K562 (cell line): Measurements from ENCODE around the gene FLAD1. TPM values are rescaled to one million over a fixed set of nuclear protein-coding genes. Genes with fewer than 3 reads are reported as not detected.
"Not testable (repeated sequence)": the region's sequence is repeated elsewhere in the genome, so short reads cannot be mapped to it uniquely, and the experiment has no call there.

ENCODE experiments used
- ATAC-seq: fragments of 200-7000 bp; cut with Tn5 transposase; 3 replicates; pipeline ENCODE4 v1.9.1; 2020; ENCODE audit warnings: moderate library complexity
- BruUV-seq: library from RNA; stranded (reverse); fragments of 400-500 nt; replicated peaks from 2 replicates; lab custom pipeline; 2021; lab: Mats Ljungman, UMichigan
- CTCF ChIA-PET: fragments of 300-600 bp; formaldehyde crosslinking; extraction: SDS; loops from one replicate; lab custom pipeline; 2021; ENCODE audit warnings: low intra/inter-chr PET ratio; lab: Yijun Ruan, JAX
- POLR2A ChIA-PET: fragments of 300-600, 350-650 bp; sonication (Branson Sonifier 250); formaldehyde crosslinking; extraction: SDS; loops from one replicate; lab custom pipeline; 2021; ENCODE audit warnings: antibody characterized with exemption, inconsistent platforms; lab: Yijun Ruan, JAX
- DNase-seq, 4 experiments: peaks; one replicate each; pipeline versions ENCODE4 v3.0.0 to v3.0.0-alpha.2; 2011 to 2018; ENCODE audit warnings: low spot score in 3 of 4, mixed read lengths in 3 of 4; ENCODE audit errors: extremely low read depth in 1 of 4
- FAIRE-seq: peaks from 2 replicates; lab custom pipeline; 2011; peaks lifted over from hg19 to GRCh38; lab: Jason Lieb, UNC
- H2AFZ ChIP-seq: 2 replicates; pipeline ENCODE4 v1.6.0; 2011; ENCODE audit warnings: low read depth, low read length, control low read depth, inconsistent platforms
- H3K27ac ChIP-seq: fragments of 200-600 bp; 3 replicates; pipeline ENCODE4 v1.8.0; 2011; ENCODE audit warnings: low read depth, mild to moderate bottlenecking, control low read depth, inconsistent platforms, low read length, moderate library complexity, mixed read lengths; ENCODE audit errors: extremely low read depth
- H3K27me3 ChIP-seq, 2 experiments: fragments of 300-600 bp in 1 of 2; 2 replicates in 1 of 2; 3 replicates in 1 of 2; pipeline versions ENCODE4 v1.6.0 to v1.8.0; 2011; ENCODE audit warnings: inconsistent platforms in 2 of 2, low read length in 2 of 2, mild to moderate bottlenecking in 1 of 2, mixed read lengths in 1 of 2, moderate library complexity in 1 of 2; ENCODE audit not compliant: control insufficient read depth in 2 of 2, insufficient read depth in 2 of 2
- H3K36me3 ChIP-seq: fragments of 300-600 bp; 3 replicates; pipeline ENCODE4 v1.8.0; 2011; ENCODE audit warnings: mild to moderate bottlenecking, low read length, inconsistent platforms; ENCODE audit not compliant: control insufficient read depth, insufficient read depth
- H3K4me1 ChIP-seq, 2 experiments: fragments of 200-600 bp in 1 of 2; replicated peaks in 1 of 2; 2 replicates in 1 of 2; 3 replicates in 1 of 2; pipeline versions ENCODE4 v1.5.1 to v1.8.0; 2011; ENCODE audit warnings: inconsistent platforms in 2 of 2, low read length in 2 of 2, mild to moderate bottlenecking in 1 of 2, mixed read lengths in 1 of 2, moderate library complexity in 1 of 2; ENCODE audit not compliant: control insufficient read depth in 2 of 2, insufficient read depth in 2 of 2
- H3K4me2 ChIP-seq: 2 replicates; pipeline ENCODE4 v1.6.1; 2011; ENCODE audit warnings: low read length, control low read depth, inconsistent platforms, mixed read lengths; ENCODE audit not compliant: insufficient read depth
- H3K4me3 ChIP-seq: fragments of 200-600 bp; sonication (generic), shearing (Covaris generic); 2 replicates; pipeline ENCODE4 v1.5.1; 2016; ENCODE audit warnings: control low read depth, inconsistent platforms
- H3K79me2 ChIP-seq: fragments of 200-600 bp; 3 replicates; pipeline ENCODE4 v1.8.0; 2011; ENCODE audit warnings: low read length, inconsistent platforms; ENCODE audit not compliant: control insufficient read depth, insufficient read depth
- H3K9ac ChIP-seq, 2 experiments: 2 replicates each; pipeline versions ENCODE4 v1.6.0 to v1.6.1; 2011; ENCODE audit warnings: low read depth in 2 of 2, low read length in 2 of 2, control low read depth in 1 of 2, inconsistent platforms in 1 of 2, mild to moderate bottlenecking in 1 of 2, mixed read lengths in 1 of 2; ENCODE audit not compliant: insufficient read depth in 1 of 2
- H3K9me1 ChIP-seq: one replicate; pipeline ENCODE4 v1.6.0; 2011; ENCODE audit warnings: inconsistent platforms, mild to moderate bottlenecking, low read length, moderate library complexity; ENCODE audit not compliant: control insufficient read depth, insufficient read depth
- H3K9me3 ChIP-seq: replicated peaks from 2 replicates; pipeline ENCODE4 v1.5.1; 2011; ENCODE audit warnings: low read depth, low read length, inconsistent platforms; ENCODE audit not compliant: control insufficient read depth, insufficient read depth
- H4K20me1 ChIP-seq: replicated peaks from 2 replicates; pipeline ENCODE4 v1.6.1; 2011; ENCODE audit warnings: low read length, inconsistent platforms, mixed read lengths; ENCODE audit not compliant: control insufficient read depth, insufficient read depth
- ATF3 ChIP-seq, 2 experiments: fragments of 450-650 bp in 1 of 2; sonication (generic) in 1 of 2; formaldehyde crosslinking in 1 of 2; IDR thresholded peaks in 1 of 2; conservative IDR thresholded peaks in 1 of 2; 2 replicates each; pipeline versions ENCODE4 v1.6.1 to v1.8.1; 2016 to 2023; ENCODE audit warnings: mild to moderate bottlenecking in 2 of 2, moderate library complexity in 2 of 2, inconsistent platforms in 1 of 2, missing genetic modification reagents in 1 of 2
- RBBP5 ChIP-seq: fragments of 200-600 bp; sonication (generic); IDR thresholded peaks from 2 replicates; pipeline ENCODE4 v1.6.1; 2012; ENCODE audit warnings: borderline replicate concordance, mild to moderate bottlenecking, low read length, control low read depth, inconsistent platforms; ENCODE audit not compliant: insufficient read depth, poor library complexity, severe bottlenecking
- RBM34 ChIP-seq: fragments of 200-400 bp; formaldehyde crosslinking; IDR thresholded peaks from 2 replicates; pipeline ENCODE4 v1.6.1; 2018; ENCODE audit warnings: low read length, borderline replicate concordance; ENCODE audit not compliant: insufficient read depth
- SPI1 ChIP-seq: IDR thresholded peaks from 2 replicates; pipeline ENCODE4 v1.6.1; 2011; ENCODE audit warnings: low read depth, low read length, control low read depth, borderline replicate concordance
- TRIM25 ChIP-seq: fragments of 450-650 bp; IDR thresholded peaks from 2 replicates; pipeline ENCODE4 v1.7.0; 2016; ENCODE audit warnings: borderline replicate concordance
- ZBTB17 ChIP-seq: fragments of 450-650 bp; formaldehyde crosslinking; IDR thresholded peaks from 2 replicates; pipeline ENCODE4 v1.4.0; 2020; ENCODE audit warnings: mild to moderate bottlenecking
- WGBS: fragments of 100-300 bp; shearing (Covaris generic); methylation state at CpG from one replicate; pipeline ENCODE4 v1.1.6; 2016; ENCODE audit warnings: low coverage, mixed read lengths; ENCODE audit not compliant: insufficient coverage; ENCODE audit errors: missing lambda C conversion rate; 5-methylcytosine and 5-hydroxymethylcytosine counted together
- in situ Hi-C: fragments of 300-500 bp; cut with MboI; formaldehyde crosslinking; loops from 4 replicates; pipeline ENCODE4 v1.15.0; 2018; ENCODE audit warnings: inconsistent platforms, mixed read lengths
- intact Hi-C: fragments of 100-400 bp; cut with micrococcal nuclease; formaldehyde crosslinking; loops from 2 replicates; pipeline ENCODE4 v1.14.2; 2022
- polyA plus RNA-seq, 8 experiments: library from polyadenylated mRNA; depleted of rRNA in 4 of 8; stranded (reverse) in 5 of 8; unstranded in 3 of 8; fragments of >200 nt; fragmentation: Nextera tagmentation in 2 of 8; fragmentation: Illumina TruSeq in 1 of 8; extraction: Ambion mirVana in 2 of 8; extraction: Trizol in 1 of 8; gene quantifications; 2 replicates each; pipeline versions ENCODE4 v1.2.1 to v1.2.3, GENCODE V29; 2011 to 2014; ENCODE audit warnings: inconsistent platforms in 1 of 8, missing spikeins in 1 of 8
- total RNA-seq, 7 experiments: library from RNA; depleted of rRNA in 6 of 7; stranded (reverse); fragments of >200 nt in 6 of 7; fragmentation: Illumina TruSeq in 2 of 7; extraction: Trizol in 2 of 7; gene quantifications; 2 replicates each; pipeline versions ENCODE4 v1.2.1 to v1.2.3, GENCODE V29; 2011 to 2021; ENCODE audit warnings: low replicate concordance in 1 of 7

Gene FLAD1
- total and polyA plus RNA-seq, 9 of the 15 experiments (the other 6 are each of a cell fraction or from before 2014, with no cell fraction given) = 24.9 to 85.8 (median 67.0) TPM

- CTCF ChIA-PET, H4K20me1 ChIP-seq, H3K9me1 ChIP-seq, in situ Hi-C loops, H3K27me3 ChIP-seq, DNase-seq, H3K9me3 ChIP-seq, FAIRE-seq, H2AFZ ChIP-seq, ATAC-seq, intact Hi-C loops, BruUV-seq: not testable (repeated sequence)
- Histone ChIP-seq H3K4me3 (peak overlapping the region; percentile 10; the same call in 1 of the 2 replicates), H3K4me1 (peaks cover 22% of the 10 kb centered on the region in 2 experiments), H3K79me2 (peaks cover 65% of the 10 kb centered on the region), H3K9ac (peak overlapping the region in 1 of 2 experiments; percentile 97; a peak in 2 of 4 replicates), H3K36me3 (peaks cover 36% of the 10 kb centered on the region), H3K27ac (peak overlapping the region; percentile 99; the same call in 2 of the 3 replicates), H3K4me2 (peak overlapping the region; percentile 98; the same call in 1 of the 2 replicates)
- POLR2A ChIA-PET = interaction anchor here (1.3 to 8.3 kb wide), 5 partner anchors 12 to 296 kb away, joined by 3 to 80 read pairs (median 16); partner anchors contain the start of genes CLK2, LENEP and PYGO2
- peak; percentile 28; the same call in 1 of the 2 replicates for TF ChIP-seq SPI1
- 25% methylated on average over 3 of the region's 3 CpGs for WGBS
Measured at GRCh38 chr1:154977762-154978161, 5.4 kb upstream of the FLAD1 start.

GRCh38 chr1:154978360-154978759 is 4.8 kb upstream of the FLAD1 start:
- Histone ChIP-seq H3K9me3 (no peaks in the 10 kb centered on the region), H3K27ac (no peak overlapping the region), H3K4me3 (no peak overlapping the region), H3K79me2 (peaks cover 64% of the 10 kb centered on the region), H3K4me2 (no peak overlapping the region), H4K20me1 (no peaks in the 10 kb centered on the region), H3K9me1 (no peaks in the 10 kb centered on the region), H3K4me1 (peaks cover 17 to 20% of the 10 kb centered on the region in 2 experiments), H3K27me3 (no peaks in the 10 kb centered on the region), H2AFZ (no peak overlapping the region), H3K36me3 (peaks cover 36% of the 10 kb centered on the region), H3K9ac (no peak overlapping the region)
- FAIRE-seq (no peak), DNase-seq (no peak), ATAC-seq (no peak)
- in situ Hi-C loops = no loop called here
- intact Hi-C loops = no loop called here
- ChIA-PET CTCF (no interaction called here), POLR2A (interaction anchor here (1.6 to 2.4 kb wide), 2 partner anchors 12 to 15 kb away, joined by 4 to 16 read pairs; partner anchors contain the start of gene LENEP)
- BruUV-seq = no TSS peak
- 91% methylated on average over 3 of the region's 3 CpGs for WGBS
- TF ChIP-seq RBM34 (no peak), RBBP5 (no peak), TRIM25 (no peak), ZBTB17 (CRISPR knock-in tag) (no peak), ATF3 (IDR thresholded peaks at IDR 0.05) (no peak), ATF3 (CRISPR knock-in tag; conservative IDR thresholded peaks at IDR 0.05) (no peak)
